ENCODE measurements around the gene BBS9.

The BBS9 gene

GRCh38 chr7:33392148-33392547 is 262.8 kb downstream of the BBS9 start:
- no peak for DNase-seq

DNA sequence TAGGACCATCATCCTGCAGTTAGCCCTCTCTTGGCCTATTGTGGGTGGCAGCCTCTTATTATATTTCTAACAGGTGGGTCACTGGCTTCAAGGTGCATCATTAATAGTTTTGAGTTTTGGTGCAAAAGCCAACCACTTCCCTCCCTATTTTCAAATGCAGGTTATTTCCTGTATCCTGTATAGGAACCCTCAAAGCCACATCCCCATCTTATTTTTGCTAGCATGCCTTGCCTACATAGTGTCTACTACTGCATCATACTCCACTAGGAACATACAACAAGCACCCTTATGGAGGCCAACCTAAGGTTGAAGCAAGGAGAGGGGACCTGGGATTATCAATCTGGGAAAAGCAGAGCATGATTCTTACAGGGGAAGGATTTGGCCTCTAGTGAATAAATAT is 264.4 kb downstream of the BBS9 start:
- DNase-seq: no peak

DNA sequence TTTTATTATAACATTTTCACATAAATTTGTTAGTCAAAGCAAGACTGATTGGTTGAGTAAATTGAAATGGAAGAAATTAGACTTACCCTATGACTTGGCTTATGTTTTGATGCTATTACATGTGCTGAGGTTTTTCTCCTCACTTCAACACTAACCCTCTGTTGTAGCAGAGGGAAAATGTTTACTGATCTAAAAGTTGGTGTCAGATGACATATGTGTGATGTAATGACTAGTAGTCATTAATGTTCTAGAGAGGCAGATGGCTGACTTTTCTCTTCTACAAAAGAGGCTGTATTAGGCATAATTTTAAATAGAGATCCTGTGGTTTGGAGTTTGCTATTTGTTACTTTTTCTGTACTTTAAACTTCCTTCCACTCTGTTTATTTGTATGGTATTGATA is 266.0 kb downstream of the BBS9 start:
- DNase-seq: no peak

GRCh38 chr7:33399528-33400213 is 270.3 kb downstream of the BBS9 start:
- no peak for DNase-seq

- no peak for DNase-seq
Measured at GRCh38 chr7:33400214-33400538, 270.8 kb downstream of the BBS9 start.

DNA sequence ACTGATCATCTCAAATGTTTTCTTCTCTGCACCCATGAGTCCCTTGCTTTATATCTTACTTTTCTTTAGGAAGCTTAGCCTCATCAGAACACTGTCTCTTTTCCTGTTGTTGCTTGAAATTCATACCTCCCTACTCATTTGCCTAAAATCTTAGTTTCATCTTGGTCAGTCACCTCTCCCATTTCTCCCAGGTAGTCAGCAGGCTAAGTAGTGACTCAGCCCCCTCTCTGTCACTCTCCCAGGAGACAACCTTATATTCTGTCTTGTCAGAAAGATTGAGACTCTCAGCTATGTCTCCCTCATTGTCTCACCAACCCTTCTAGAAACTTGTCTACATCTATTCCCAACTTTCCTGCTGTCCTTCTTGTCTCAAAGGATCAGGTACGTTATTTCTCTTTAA is 280.9 kb downstream of the BBS9 start:
- DNase-seq: no peak

- no peak for DNase-seq
Measured at GRCh38 chr7:33411020-33411419, 281.7 kb downstream of the BBS9 start.

GRCh38 chr7:33412331-33412730 is 283.0 kb downstream of the BBS9 start:
- DNase-seq: no peak

- no peak for DNase-seq
Measured at GRCh38 chr7:33418251-33418701, 288.9 kb downstream of the BBS9 start.

- no peak for DNase-seq
Measured at GRCh38 chr7:33420311-33420940, 291.1 kb downstream of the BBS9 start.

GRCh38 chr7:33421429-33421828 is 292.1 kb downstream of the BBS9 start:
- no peak for DNase-seq

DNA sequence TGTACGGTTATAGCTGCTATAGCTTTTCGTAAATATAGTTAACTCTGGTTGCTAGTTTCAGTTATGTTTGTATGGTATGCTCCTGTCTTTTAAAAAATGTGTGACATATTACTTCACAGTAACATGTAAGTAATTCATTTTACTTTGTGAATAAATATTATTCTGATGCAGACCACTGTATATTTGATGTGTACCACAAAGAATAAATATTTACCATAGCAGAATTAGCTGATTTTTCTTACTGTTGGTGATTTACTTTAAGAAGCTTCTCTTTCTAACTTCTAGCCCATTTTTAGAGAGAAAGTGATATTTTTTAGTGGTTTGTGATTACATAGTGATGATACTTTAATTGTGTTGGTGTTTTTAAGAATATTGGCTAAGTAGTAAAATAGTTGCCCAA is 292.8 kb downstream of the BBS9 start:
- DNase-seq: no peak

DNA sequence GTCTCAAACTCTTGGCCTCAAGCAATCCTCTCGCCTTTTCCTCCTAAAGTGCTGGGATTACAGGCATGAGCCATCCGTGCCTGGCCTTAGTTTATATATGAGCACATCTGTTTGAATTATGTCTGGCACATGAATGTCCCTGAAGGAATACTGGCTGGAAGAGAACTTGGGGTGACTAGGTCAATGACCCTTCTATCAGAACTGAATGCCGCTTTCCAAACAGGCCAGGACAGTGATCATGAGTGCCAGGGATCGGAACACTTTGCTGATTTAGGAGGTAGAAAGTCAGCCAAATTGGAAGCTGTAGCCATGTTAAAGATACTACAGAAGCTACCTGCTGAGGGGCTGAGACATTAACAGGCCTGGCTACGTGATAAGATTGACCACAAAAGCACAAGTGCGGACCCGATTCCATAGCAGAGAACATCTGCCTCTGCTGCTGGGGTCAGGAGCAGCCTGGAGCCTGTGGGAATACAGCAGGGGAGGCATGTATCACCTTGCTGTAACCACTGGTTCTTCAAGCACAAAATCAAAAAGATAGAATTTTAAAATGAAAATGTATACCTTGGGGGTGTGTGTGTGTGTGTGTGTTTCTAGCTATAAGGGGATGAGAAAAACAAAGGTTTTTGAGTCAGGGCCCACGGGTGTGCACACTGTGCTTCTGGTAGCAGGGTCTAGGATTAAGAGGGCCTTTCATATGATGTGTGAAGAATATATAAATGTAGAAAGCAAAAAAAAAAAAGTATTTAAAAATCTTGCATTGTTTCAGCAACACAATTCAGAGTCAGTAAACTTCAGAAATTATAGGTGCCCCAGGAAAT is 293.7 kb downstream of the BBS9 start:
- DNase-seq: no peak

DNA sequence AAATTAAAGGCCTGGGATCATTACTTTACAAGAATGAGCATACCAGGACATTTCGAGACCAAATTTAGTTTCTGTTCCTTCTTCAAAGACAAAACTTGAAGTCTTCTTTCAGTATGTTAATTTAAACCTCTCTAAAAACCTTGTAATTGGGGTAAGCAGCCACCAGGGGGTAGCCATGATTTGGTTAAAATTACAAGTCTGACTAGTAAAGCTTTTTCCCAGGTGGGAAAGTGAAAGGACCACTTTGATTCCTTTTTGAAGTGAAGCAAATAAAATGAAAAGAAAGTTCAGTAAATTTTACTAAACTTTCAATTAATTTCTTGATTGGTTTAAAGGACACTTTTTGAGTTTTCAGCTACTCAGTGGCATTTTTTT is 294.3 kb downstream of the BBS9 start:
- no peak for DNase-seq

DNA sequence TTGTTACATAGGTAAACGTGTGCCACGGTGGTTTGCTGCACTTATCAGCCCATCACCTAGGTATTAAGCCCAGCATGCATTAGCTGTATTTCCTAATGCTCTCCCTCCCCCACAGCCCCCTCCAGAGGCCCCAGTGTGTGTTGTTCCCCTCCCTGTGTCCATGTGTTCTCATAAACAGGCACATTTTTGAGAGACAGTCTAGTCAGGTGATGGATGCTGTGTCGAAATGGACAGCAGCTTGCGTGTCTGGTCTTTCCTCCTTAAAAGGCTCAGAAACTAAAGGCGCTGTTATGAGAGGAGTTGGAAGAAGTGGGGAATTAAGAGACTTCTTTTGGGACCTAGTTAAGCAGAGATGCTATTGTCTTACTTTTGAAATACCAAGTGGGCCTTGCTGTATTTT is 296.0 kb downstream of the BBS9 start:
- DNase-seq: no peak

- no peak for DNase-seq
Measured at GRCh38 chr7:33425929-33426678, 296.7 kb downstream of the BBS9 start.

DNA sequence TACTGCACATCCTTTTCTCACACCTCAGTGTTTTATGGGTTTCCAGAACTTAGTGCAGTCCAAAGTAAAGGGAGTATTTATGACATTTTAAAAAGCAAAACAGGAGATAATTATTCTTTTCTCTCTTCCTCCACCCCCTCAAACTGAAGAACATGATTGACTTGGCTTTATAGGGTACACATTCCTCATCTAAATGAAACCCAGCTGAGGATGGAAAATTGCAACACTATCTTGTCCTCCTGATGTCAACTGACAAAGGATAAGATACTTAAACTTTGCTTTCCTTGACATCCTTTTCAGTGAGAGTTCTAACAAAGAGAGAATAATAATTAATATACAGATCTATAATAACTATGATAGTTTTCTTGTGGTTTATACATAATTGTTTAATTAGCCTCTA is 299.1 kb downstream of the BBS9 start:
- DNase-seq: no peak

GRCh38 chr7:33431543-33431942 is 302.2 kb downstream of the BBS9 start:
- no peak for DNase-seq

DNA sequence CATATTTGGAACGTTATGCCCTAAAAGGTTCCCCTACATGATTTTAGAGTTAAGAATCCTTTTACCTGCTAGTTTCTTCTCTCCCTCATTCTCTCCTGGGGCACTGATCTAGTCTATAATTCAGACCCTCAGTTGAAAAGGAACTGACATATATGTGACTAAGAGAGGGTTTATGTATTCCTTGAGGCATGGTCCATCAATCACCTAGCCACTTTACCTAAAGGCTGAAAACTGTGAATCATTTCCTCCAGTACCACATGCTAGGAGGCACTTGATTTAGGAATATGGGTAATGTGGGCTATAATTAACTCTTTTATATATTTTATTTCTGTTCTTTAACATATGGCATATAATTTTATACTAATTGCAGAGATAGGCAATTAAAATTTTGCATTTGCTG is 303.5 kb downstream of the BBS9 start:
- no peak for DNase-seq

- no peak for DNase-seq
Measured at GRCh38 chr7:33433357-33433756, 304.0 kb downstream of the BBS9 start.

GRCh38 chr7:33444511-33444910 is 315.1 kb downstream of the BBS9 start:
- DNase-seq: no peak

GRCh38 chr7:33446551-33446950 is 317.2 kb downstream of the BBS9 start:
- DNase-seq: no peak

DNA sequence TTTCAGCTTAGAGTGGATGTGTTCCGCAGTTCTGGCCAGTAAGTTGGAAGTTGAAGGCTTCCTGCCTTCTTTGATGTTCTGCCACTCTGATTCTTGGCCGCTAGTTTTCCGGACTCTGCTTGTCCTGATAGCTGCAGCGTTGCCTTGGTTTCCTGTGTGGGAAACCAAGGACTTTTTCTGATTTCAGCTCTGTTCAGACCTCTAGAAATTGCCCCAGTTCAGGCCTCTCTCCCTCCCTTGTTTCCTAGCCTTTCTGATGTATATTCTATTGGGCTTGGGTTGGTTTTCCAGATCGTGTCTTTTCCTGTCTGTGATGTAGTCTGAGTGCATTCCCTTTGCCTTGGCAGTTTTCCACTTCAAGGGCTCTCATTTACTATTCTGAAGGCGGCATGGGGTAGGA is 318.7 kb downstream of the BBS9 start:
- no peak for DNase-seq

DNA sequence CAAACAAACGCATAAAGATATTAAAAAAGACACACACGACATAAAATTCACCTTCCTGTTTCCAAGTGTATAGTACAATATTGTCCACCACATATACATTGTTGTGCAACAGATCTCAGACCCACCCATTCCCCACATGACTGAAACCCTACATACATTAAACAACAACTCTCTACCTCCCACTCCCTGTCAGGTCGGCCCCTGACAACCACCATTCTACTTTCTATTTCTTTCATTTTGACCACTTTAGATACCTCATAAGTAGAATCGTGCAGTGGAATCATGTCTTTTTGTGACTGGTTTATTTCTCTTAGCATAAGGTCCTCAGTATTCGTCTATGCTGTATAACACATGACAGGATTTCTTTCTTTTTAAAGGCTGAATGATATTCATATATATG is 320.5 kb downstream of the BBS9 start:
- DNase-seq: no peak
